WERI-Rb-1 (cell line): ENCODE data around the gene GOLM1.

Experiments
- DNase-seq: peaks from one replicate; pipeline ENCODE4 v3.0.0-alpha.2; 2020
- H3K27ac ChIP-seq: fragments of 250-450 bp; sonication (Bioruptor Pico); 2 replicates; pipeline ENCODE4 v1.5.1; 2020; ENCODE audit warnings: mild to moderate bottlenecking, moderate library complexity
- H3K27me3 ChIP-seq: fragments of 250-450 bp; sonication (Bioruptor Pico); 2 replicates; pipeline ENCODE4 v1.5.1; 2021; ENCODE audit warnings: mild to moderate bottlenecking, low read depth, moderate library complexity; ENCODE audit not compliant: insufficient read depth, severe bottlenecking
- H3K36me3 ChIP-seq: fragments of 250-450 bp; sonication (Bioruptor Pico); 2 replicates; pipeline ENCODE4 v1.5.1; 2020; ENCODE audit warnings: mild to moderate bottlenecking, moderate library complexity
- H3K4me3 ChIP-seq: 2 replicates; pipeline ENCODE4 v1.5.1; 2011; ENCODE audit warnings: low read depth, mild to moderate bottlenecking, control low read depth, low read length
- H3K9me3 ChIP-seq: fragments of 250-450 bp; sonication (Bioruptor Pico); 2 replicates; pipeline ENCODE4 v1.5.1; 2021; ENCODE audit warnings: mild to moderate bottlenecking, moderate library complexity; ENCODE audit not compliant: severe bottlenecking
- CTCF ChIP-seq: IDR thresholded peaks from 2 replicates; pipeline ENCODE4 v1.5.1; 2011; ENCODE audit warnings: low read depth, mild to moderate bottlenecking, control low read depth, inconsistent platforms, low read length

The GOLM1 gene

DNA sequence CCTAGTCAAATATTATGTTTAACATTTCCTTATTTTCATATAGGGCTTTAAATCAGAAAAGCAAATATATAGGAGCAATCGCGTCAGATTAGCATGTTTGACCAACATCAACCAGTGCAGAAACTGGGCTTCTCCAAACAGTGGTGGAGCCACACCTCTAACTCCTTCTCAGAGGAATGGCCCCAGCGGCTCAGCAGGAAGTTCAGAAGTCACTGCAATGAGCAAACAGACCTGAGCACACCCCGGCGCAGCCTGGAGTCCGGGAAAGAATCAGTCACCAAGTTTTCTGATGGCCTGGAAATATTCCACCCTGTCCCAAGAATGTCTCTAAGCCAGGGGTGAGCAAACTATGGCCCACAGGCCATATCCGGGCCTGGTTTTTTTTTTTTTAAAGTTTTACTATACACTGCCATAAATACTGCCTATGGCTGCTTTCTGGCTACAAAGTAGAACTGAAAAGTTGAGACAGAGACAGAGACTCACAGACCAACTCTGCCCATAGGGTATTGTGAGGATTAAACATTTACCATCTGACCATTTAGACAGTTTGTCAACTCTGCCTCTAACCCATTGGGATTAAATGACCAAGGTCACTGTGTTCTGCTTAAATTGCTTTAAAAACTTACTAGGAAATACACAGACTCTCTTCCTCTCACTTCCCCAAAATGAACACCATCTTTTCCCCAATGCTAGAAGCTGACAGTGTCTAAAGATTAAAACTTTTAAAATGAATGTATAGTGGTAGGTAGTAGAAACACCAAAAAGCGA is 5.4 kb downstream of the GOLM1 start:
- Histone ChIP-seq H3K27me3 (no peaks in the 10 kb centered on the region), H3K4me3 (no peak overlapping the region), H3K36me3 (no peaks in the 10 kb centered on the region; the same call in 1 of the 2 replicates), H3K27ac (no peak overlapping the region), H3K9me3 (peaks cover 3% of the 10 kb centered on the region)
- no peak for DNase-seq
- no peak for TF ChIP-seq CTCF

DNA sequence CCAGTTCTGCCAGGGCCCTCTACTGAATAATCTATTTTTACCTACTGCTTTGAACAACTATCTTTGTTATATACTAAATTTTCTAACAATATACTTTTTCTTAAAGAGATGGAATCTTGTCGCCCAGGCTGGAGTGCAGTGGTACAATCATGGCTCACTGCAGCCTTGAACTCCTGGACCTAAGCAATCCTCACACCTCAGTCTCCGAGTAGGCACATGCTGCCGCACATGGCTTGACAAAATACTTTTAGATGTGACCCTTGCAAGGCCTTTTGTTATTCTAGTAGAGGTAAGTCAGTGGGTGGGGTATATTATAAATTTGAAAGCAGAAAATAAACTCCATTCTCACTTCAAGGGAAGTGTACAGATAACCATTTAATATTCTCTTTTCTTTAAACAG is 7.9 kb downstream of the GOLM1 start:
- no peak for TF ChIP-seq CTCF
- no peak overlapping the region for H3K4me3 ChIP-seq
- no peak for DNase-seq
- H3K27me3 ChIP-seq, result no peaks in the 10 kb centered on the region
- peaks cover 3% of the 10 kb centered on the region for H3K9me3 ChIP-seq
- no peak overlapping the region for H3K27ac ChIP-seq
- H3K36me3 ChIP-seq, result no peaks in the 10 kb centered on the region; the same call in 1 of the 2 replicates

DNA sequence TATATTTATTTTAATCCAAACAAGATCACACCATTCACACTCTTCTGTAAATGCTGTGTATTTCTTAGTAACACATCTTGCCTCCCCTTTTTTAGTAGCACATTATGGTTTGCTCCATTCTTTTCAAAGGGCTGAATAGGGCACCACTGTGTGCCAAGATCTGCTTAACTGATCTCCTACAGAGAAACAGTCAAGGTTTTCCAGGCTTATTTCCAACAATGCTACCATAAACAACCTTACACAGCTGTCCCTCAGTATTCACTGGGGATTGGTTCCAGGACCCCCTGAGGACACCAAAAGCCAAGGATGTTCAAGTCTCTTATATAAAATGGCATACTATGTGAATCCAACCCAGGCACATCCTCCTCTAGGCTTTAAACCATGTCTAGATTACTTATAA is 16.5 kb downstream of the GOLM1 start:
- TF ChIP-seq CTCF, result no peak
- H3K36me3 ChIP-seq, result peaks cover 4% of the 10 kb centered on the region; the same call in 1 of the 2 replicates
- no peak overlapping the region for H3K4me3 ChIP-seq
- H3K27me3 ChIP-seq, result no peaks in the 10 kb centered on the region
- DNase-seq, result no peak
- H3K9me3 ChIP-seq, result no peaks in the 10 kb centered on the region
- H3K27ac ChIP-seq, result no peak overlapping the region

DNA sequence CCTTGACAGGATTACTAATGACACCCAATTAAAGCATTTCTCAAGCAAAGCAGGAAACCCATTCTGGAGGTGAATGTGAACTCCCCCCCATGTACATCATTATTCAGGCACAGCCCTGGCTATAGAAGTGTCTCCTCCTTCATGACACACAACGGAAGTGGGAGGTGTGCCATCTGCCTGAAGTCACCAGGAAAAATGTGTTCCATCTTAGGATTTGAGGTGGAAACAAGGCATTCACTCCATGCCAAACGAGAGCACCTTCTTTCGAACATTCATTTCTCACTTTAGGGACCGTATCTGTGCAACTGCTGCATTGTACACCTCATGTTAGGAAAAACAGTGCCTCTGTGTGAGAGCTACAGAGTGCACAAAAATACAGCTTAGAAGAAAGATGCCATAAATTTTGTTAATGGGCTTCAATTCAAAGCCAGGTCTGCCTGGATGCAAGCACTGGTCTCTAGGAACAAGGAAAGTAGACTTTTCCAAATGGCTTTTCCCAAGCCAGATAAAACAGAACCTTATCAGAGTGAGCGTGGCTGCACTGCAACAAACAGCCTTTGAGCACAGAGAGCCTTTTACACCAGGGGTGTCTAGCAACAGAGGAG is 19.4 kb downstream of the GOLM1 start:
- Histone ChIP-seq H3K27ac (no peak overlapping the region), H3K27me3 (no peaks in the 10 kb centered on the region), H3K36me3 (peaks cover 10% of the 10 kb centered on the region), H3K4me3 (no peak overlapping the region), H3K9me3 (no peaks in the 10 kb centered on the region)
- no peak for DNase-seq
- TF ChIP-seq CTCF, result no peak

DNA sequence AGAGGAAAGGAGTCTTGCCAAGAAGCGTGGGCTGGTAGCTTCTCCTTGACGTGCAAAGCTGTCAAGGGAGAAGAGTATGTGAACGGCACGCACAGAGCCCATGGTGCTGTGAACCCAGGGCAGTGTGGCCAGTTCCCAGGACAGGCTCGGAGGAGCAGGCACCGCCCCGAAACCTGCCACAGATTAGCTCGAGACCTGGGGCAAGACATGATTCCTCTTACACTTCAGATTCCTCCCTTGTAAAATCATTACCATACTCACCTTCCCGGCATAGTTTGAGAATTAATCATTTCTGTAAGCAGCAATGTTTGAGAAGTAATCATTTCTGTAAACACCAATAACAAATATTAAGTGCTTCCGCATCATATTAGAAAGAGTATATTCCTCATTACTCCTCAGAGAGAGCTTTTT is 19.9 kb downstream of the GOLM1 start:
- no peak for DNase-seq
- Histone ChIP-seq H3K36me3 (peaks cover 10% of the 10 kb centered on the region), H3K9me3 (no peaks in the 10 kb centered on the region), H3K27ac (no peak overlapping the region), H3K27me3 (no peaks in the 10 kb centered on the region), H3K4me3 (no peak overlapping the region)
- no peak for TF ChIP-seq CTCF
